GM12875 (cell line): Measurements from ENCODE around the gene GATAD2B.

Source experiments
- H3K4me3 ChIP-seq: one replicate; pipeline ENCODE4 v1.5.1; 2011; ENCODE audit warnings: low read depth, low read length, control low read depth
- CTCF ChIP-seq: IDR thresholded peaks from 2 replicates; pipeline ENCODE4 v1.5.1; 2011; ENCODE audit warnings: low read depth, mild to moderate bottlenecking, control low read depth, inconsistent platforms, low read length, moderate library complexity, borderline replicate concordance; ENCODE audit not compliant: insufficient read depth

GATAD2B gene

GRCh38 chr1:153951183-153951582, 28.4 kb upstream of the GATAD2B start:
- TF ChIP-seq CTCF: no peak

DNA sequence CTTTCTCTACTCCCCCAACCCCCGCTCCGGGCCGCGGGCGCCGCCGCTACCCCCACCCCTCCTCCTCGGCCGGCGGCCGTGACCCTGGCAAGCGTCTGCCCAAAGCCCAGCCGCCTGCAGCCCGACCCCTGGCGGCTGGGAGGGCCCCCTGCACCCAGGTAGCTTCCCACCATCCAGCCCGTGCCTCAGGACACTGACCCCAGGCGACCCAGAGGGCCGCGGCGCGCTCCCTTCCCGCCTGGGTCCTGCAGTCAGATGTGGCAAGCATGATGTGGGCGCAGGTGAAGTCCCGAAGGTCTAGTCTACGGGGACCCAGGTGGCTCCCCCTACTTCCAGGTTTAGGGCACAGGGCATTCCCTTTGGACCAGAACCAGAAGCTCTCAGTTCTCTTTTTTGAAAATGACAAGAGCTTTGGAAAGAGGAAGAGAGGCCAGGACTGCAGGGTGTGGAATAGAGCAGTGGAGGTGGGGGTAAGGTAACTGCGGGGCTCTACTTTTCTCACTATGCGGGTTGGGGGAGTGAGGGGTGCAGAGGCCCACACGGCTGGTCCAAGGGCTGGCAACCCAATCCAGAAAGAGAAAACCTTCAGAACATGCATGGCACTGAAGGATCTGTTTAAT, 24.0 kb upstream of the GATAD2B start, which contains the start of gene DENND4B:
Gene DENND4B, minus strand, starts transcription at position 97 of the 620 bp plus-strand sequence. CDS start 2,344 bp downstream, outside the sequence.
- peak; percentile 97 for TF ChIP-seq CTCF
- peak within 1 kb of the TSS; percentile 92 for H3K4me3 ChIP-seq

More at GRCh38 chr1:153951183-153951582, 28.4 kb upstream of the GATAD2B start:
- no peak overlapping the region for H3K4me3 ChIP-seq

DNA sequence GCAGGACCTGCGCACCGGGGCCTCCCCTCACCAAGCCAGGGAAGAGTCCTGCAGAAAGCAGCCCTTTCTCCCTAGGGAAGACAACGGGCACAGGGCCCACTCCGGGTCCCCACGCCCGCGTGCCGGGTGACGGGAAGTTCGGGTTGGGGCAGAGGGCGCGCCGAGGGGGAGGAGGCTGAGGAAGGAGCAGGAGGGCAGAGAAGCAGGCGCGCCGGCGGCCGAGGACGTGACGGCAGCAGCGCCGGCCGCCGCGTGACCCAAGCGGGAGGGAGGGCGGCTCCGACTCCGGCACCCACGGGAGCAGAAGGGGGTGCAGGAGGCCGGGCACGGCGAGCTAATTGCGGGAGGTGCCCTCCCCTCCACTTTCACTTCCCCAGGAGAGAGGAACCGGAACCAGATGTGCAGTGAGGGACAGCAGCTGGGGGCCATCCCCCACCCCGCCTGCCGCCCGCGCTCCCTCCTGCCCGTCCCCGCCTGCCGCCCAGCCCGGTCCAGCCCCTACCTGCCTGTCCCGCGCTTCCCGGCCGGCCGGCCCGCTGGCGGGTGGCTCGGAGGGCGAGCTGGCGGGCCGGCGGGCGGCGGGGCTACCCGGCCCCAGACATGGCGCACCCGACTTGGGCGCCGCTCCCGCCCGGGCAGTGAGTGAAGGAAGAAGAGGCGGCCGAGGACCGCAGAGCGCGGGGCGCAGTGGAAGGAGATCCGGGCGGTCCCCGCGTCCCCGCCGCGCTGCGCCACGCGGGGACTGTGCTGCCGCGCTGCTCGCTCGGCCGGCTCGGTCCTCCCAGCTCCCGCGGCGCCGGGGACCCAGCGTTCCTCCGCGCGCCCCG, 23.2 kb upstream of the GATAD2B start:
- no peak for TF ChIP-seq CTCF
- H3K4me3 ChIP-seq: peak overlapping the region; percentile 92

GRCh38 chr1:153945131-153945794, 22.5 kb upstream of the GATAD2B start:
- no peak for TF ChIP-seq CTCF
- peak overlapping the region; percentile 92 for H3K4me3 ChIP-seq

DNA sequence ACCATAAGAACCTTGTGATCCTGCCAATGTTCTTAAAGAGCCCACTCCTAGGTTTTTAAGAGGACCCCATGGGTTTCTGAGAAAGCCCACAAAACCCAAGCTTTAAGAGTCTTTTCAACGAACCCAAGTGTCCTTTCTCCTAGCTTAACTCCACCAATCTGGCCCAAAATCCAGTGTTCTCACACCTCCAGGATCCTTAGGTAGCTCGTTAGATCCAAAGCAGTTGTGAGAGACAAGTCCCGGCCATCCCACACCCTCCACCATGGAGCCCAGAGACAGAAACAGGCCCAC, 22.0 kb upstream of the GATAD2B start:
- H3K4me3 ChIP-seq: peak overlapping the region; percentile 92
- no peak for TF ChIP-seq CTCF

- H3K4me3 ChIP-seq: peak overlapping the region; percentile 92
- no peak for TF ChIP-seq CTCF
Observed at GRCh38 chr1:153944005-153944826, 21.4 kb upstream of the GATAD2B start.
